WTC11 (cell line): ENCODE results near the gene TNFRSF19. TPM values are rescaled to one million over a fixed set of nuclear protein-coding genes. Genes with fewer than 3 reads are reported as not detected.
A peak's percentile ranks its signal among the peaks of the same experiment; 100 is the strongest.

Experiments used
- ATAC-seq: fragments of 200-7000 bp; cut with Tn5 transposase; 2 replicates; pipeline ENCODE4 v1.10.0; 2021; ENCODE audit warnings: mild to moderate bottlenecking, moderate library complexity
- CTCF ChIA-PET: fragments of 300-600 bp; sonication (Branson Sonifier 250); formaldehyde crosslinking; loops from one replicate; lab custom pipeline; 2021; ENCODE audit warnings: antibody characterized with exemption; lab: Charles Lee
- POLR2A ChIA-PET: fragments of 350-600 bp; sonication (Branson Sonifier 250); formaldehyde crosslinking; loops from one replicate; lab custom pipeline; 2021; ENCODE audit warnings: antibody characterized with exemption; lab: Charles Lee
- DNase-seq: peaks from one replicate; pipeline ENCODE4 v3.0.0; 2021; ENCODE audit warnings: low spot score
- H3K27ac Mint-ChIP-seq: 2 replicates; pipeline ENCODE4 v1.8.0; 2021; ENCODE audit warnings: mixed read lengths
- H3K27me3 Mint-ChIP-seq: 2 replicates; pipeline ENCODE4 v1.8.0; 2021; ENCODE audit warnings: low read depth, mild to moderate bottlenecking, moderate library complexity, mixed read lengths
- H3K36me3 Mint-ChIP-seq: 2 replicates; pipeline ENCODE4 v1.8.0; 2021; ENCODE audit warnings: mixed read lengths
- H3K4me1 Mint-ChIP-seq: 2 replicates; pipeline ENCODE4 v1.8.0; 2022; ENCODE audit warnings: mixed read lengths
- H3K4me3 Mint-ChIP-seq: 2 replicates; pipeline ENCODE4 v1.8.0; 2021; ENCODE audit warnings: mild to moderate bottlenecking, moderate library complexity, mixed read lengths
- H3K9me3 Mint-ChIP-seq: 2 replicates; pipeline ENCODE4 v1.8.0; 2021; ENCODE audit warnings: mixed read lengths
- ATF1 ChIP-seq: sonication (generic); formaldehyde crosslinking; IDR thresholded peaks from 2 replicates; pipeline ENCODE4 v1.8.1; 2023; ENCODE audit warnings: mild to moderate bottlenecking, moderate library complexity, missing genetic modification reagents
- CBFB ChIP-seq: sonication (generic); formaldehyde crosslinking; IDR thresholded peaks from 2 replicates; pipeline ENCODE4 v1.8.1; 2022; ENCODE audit warnings: mild to moderate bottlenecking, low read depth, missing genetic modification reagents
- CREM ChIP-seq: sonication (generic); formaldehyde crosslinking; IDR thresholded peaks from 2 replicates; pipeline ENCODE4 v1.8.1; 2022; ENCODE audit warnings: mild to moderate bottlenecking, missing genetic modification reagents, moderate library complexity
- EMX1 ChIP-seq: fragments of 250-450 bp; sonication (Bioruptor Pico); IDR thresholded peaks from 2 replicates; pipeline ENCODE4 v1.8.0; 2021; ENCODE audit warnings: mild to moderate bottlenecking
- FOXJ3 ChIP-seq: sonication (generic); formaldehyde crosslinking; IDR thresholded peaks from 2 replicates; pipeline ENCODE4 v1.9.0; 2021; ENCODE audit warnings: missing genetic modification reagents, mild to moderate bottlenecking, borderline replicate concordance
- FOXK1 ChIP-seq: sonication (generic); formaldehyde crosslinking; IDR thresholded peaks from 2 replicates; pipeline ENCODE4 v1.8.0; 2022; ENCODE audit warnings: mild to moderate bottlenecking, moderate library complexity, missing genetic modification reagents
- GABPB1 ChIP-seq: sonication (generic); formaldehyde crosslinking; IDR thresholded peaks from 2 replicates; pipeline ENCODE4 v1.8.1; 2023; ENCODE audit warnings: mild to moderate bottlenecking, missing genetic modification reagents
- HMGA2 ChIP-seq: fragments of 250-450 bp; sonication (Bioruptor Pico); IDR thresholded peaks from 2 replicates; pipeline ENCODE4 v1.4.0; 2021; ENCODE audit warnings: mild to moderate bottlenecking, moderate library complexity
- JUN ChIP-seq: sonication (generic); formaldehyde crosslinking; IDR thresholded peaks from 2 replicates; pipeline ENCODE4 v1.8.0; 2023; ENCODE audit warnings: mild to moderate bottlenecking, missing genetic modification reagents
- MYBL2 ChIP-seq: sonication (generic); formaldehyde crosslinking; IDR thresholded peaks from 2 replicates; pipeline ENCODE4 v1.8.1; 2023; ENCODE audit warnings: mild to moderate bottlenecking, moderate library complexity, missing genetic modification reagents
- NFYB ChIP-seq: sonication (generic); formaldehyde crosslinking; conservative IDR thresholded peaks from 2 replicates; pipeline ENCODE4 v1.8.0; 2022; ENCODE audit warnings: low read depth, missing genetic modification reagents
- NR1H2 ChIP-seq: sonication (generic); formaldehyde crosslinking; IDR thresholded peaks from 2 replicates; pipeline ENCODE4 v1.9.0; 2021; ENCODE audit warnings: mild to moderate bottlenecking, moderate library complexity, missing genetic modification reagents
- NR2C2 ChIP-seq: sonication (generic); formaldehyde crosslinking; IDR thresholded peaks from 2 replicates; pipeline ENCODE4 v1.8.0; 2022; ENCODE audit warnings: mild to moderate bottlenecking, missing genetic modification reagents
- SOX15 ChIP-seq: fragments of 250-450 bp; sonication (Bioruptor Pico); IDR thresholded peaks from 2 replicates; pipeline ENCODE4 v1.9.0; 2021; ENCODE audit warnings: mild to moderate bottlenecking
- TCF7 ChIP-seq: sonication (generic); formaldehyde crosslinking; IDR thresholded peaks from 2 replicates; pipeline ENCODE4 v1.8.0; 2022; ENCODE audit warnings: mild to moderate bottlenecking, low read depth, missing genetic modification reagents, moderate library complexity
- TP53 ChIP-seq: sonication (generic); formaldehyde crosslinking; IDR thresholded peaks from 2 replicates; pipeline ENCODE4 v1.8.1; 2023; ENCODE audit warnings: mild to moderate bottlenecking, missing genetic modification reagents
- ZBTB21 ChIP-seq: sonication (generic); formaldehyde crosslinking; IDR thresholded peaks from 2 replicates; pipeline ENCODE4 v1.8.1; 2023; ENCODE audit warnings: mild to moderate bottlenecking, missing genetic modification reagents, borderline replicate concordance
- ZNF317 ChIP-seq: sonication (generic); formaldehyde crosslinking; IDR thresholded peaks from 2 replicates; pipeline ENCODE4 v1.8.1; 2023; ENCODE audit warnings: low read depth, mild to moderate bottlenecking, moderate library complexity, missing genetic modification reagents, borderline replicate concordance
- total RNA-seq: library from RNA; stranded (reverse); gene quantifications from 3 replicates; pipeline ENCODE4 v1.2.3, GENCODE V29; 2021
- TF ChIP-seq, protein P1 (sequence below): fragments of 250-450 bp; sonication (Bioruptor Pico); conservative IDR thresholded peaks from 2 replicates; pipeline ENCODE4 v1.9.0; 2021; ENCODE audit warnings: mild to moderate bottlenecking
- TF ChIP-seq, protein P2 (sequence below): fragments of 250-450 bp; sonication (Bioruptor Pico); IDR thresholded peaks from 2 replicates; pipeline ENCODE4 v2.1.2; 2022; ENCODE audit warnings: mild to moderate bottlenecking, moderate library complexity
- TF ChIP-seq, protein P3 (sequence below): fragments of 250-450 bp; sonication (Bioruptor Pico); IDR thresholded peaks from 2 replicates; pipeline ENCODE4 v1.8.0; 2021; ENCODE audit warnings: mild to moderate bottlenecking
- TF ChIP-seq, protein P4 (sequence below): sonication (generic); formaldehyde crosslinking; IDR thresholded peaks from 2 replicates; pipeline ENCODE4 v1.8.1; 2023; ENCODE audit warnings: mild to moderate bottlenecking, missing genetic modification reagents
- TF ChIP-seq, protein P5 (sequence below): sonication (generic); formaldehyde crosslinking; IDR thresholded peaks from 2 replicates; pipeline ENCODE4 v1.8.1; 2022; ENCODE audit warnings: missing genetic modification reagents, borderline replicate concordance

TNFRSF19 gene
- total RNA-seq, 1 experiment from 2014 or later: 0.20 TPM

DNA sequence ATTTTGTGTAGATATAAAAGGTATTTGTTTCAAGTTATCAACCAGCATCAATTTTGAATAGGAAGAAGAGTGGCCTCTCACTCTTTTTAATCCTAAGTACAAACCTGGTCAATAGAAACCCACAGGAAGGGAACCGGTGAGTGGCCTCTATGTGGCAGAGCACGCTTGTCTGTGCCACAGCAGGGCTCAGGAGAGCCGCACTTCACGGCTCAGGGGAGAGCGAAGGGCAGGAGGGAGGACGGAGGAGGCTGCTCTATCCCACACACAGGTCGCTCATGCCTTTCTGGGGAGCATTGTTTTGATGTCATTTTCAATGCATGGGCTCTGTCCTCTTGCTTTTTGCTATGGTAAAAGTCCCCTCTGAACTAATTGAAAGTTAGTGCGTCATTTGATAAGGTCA is 57.2 kb downstream of the TNFRSF19 start:
- DNase-seq (no peak), ATAC-seq (no peak)
- Mint-ChIP-seq H3K36me3 (no peaks in the 10 kb centered on the region), H3K27ac (no peak overlapping the region), H3K4me1 (peaks cover 39% of the 10 kb centered on the region), H3K27me3 (no peaks in the 10 kb centered on the region), H3K9me3 (peaks cover 3% of the 10 kb centered on the region; the same call in 1 of the 2 replicates), H3K4me3 (no peak overlapping the region)
- ChIA-PET CTCF (no interaction called here), POLR2A (no interaction called here)
- TF ChIP-seq NR2C2 (CRISPR knock-in tag) (no peak), NR1H2 (CRISPR knock-in tag) (no peak), HMGA2 (no peak), ZBTB21 (CRISPR knock-in tag) (no peak), MYBL2 (no peak), TP53 (CRISPR knock-in tag) (no peak), CREM (CRISPR knock-in tag) (no peak), JUN (CRISPR knock-in tag) (no peak), SOX15 (CRISPR knock-in tag) (no peak)
- TF ChIP-seq, protein P1, sequence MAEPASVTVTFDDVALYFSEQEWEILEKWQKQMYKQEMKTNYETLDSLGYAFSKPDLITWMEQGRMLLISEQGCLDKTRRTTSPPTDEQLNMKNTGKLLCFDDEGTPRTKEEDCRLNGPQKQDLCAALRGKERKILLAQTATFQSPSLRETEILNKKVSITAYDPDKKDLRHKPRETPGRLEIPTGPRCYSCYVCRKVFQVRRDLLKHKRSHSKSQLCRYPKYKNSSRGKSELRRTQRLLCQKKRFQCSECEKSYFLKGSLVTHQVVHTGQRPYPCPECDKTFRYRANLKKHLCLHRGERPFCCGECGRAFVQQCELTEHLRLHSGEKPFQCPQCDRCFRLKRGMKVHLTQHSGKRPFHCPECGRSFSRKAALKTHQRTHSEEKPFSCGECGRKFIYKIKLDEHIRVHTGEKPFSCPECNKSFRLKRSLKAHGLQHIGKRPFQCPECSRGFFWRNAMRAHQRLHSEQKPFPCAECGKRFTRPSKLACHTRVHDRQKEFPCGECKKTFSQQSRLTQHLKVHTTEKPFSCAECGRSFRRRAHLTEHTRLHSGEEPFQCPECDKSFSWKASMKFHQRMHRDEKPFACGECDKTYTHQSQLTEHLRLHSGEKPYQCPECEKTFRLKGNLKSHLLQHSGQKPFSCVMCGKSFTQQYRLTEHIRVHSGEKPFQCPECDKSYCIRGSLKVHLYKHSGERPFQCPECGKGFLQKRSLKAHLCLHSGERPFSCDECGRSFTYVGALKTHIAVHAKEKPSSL (CRISPR knock-in tag): no peak
- TF ChIP-seq, protein P2, sequence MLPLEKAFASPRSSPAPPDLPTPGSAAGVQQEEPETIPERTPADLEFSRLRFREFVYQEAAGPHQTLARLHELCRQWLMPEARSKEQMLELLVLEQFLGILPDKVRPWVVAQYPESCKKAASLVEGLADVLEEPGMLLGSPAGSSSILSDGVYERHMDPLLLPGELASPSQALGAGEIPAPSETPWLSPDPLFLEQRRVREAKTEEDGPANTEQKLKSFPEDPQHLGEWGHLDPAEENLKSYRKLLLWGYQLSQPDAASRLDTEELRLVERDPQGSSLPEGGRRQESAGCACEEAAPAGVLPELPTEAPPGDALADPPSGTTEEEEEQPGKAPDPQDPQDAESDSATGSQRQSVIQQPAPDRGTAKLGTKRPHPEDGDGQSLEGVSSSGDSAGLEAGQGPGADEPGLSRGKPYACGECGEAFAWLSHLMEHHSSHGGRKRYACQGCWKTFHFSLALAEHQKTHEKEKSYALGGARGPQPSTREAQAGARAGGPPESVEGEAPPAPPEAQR (CRISPR knock-in tag): no peak

DNA sequence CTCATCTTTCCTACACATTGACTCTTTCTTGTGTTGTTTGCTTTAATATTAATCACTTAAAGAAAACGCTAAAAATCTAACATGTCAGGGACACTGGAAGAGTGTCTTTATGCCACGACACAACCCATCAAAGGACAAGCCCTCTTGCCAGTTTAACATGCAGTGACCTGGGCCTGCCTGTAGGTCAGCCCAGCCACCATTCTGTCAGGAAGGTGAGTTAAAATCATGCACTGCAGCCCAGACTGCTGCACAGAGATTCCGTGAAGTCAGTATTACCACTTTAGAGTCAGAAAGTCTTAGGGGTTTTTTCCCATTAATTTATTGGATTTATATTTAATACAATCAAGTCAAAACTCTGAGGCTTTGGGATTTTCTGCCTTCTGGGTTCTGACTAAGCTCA is 58.0 kb downstream of the TNFRSF19 start:
- Mint-ChIP-seq H3K9me3 (peaks cover 3% of the 10 kb centered on the region; the same call in 1 of the 2 replicates), H3K4me1 (peaks cover 47% of the 10 kb centered on the region), H3K36me3 (no peaks in the 10 kb centered on the region), H3K27ac (no peak overlapping the region), H3K4me3 (no peak overlapping the region), H3K27me3 (no peaks in the 10 kb centered on the region)
- peak; percentile 47 for ATAC-seq
- ChIA-PET POLR2A (no interaction called here), CTCF (interaction anchor here (0.7 kb wide), 1 partner anchor 33 kb away, joined by 3 read pairs; no protein-coding TSS in a partner anchor)
- TF ChIP-seq ZNF317 (CRISPR knock-in tag) (no peak), FOXK1 (CRISPR knock-in tag) (no peak), GABPB1 (no peak), MYBL2 (no peak), CBFB (CRISPR knock-in tag) (no peak), TCF7 (no peak), SOX15 (CRISPR knock-in tag) (no peak)
- TF ChIP-seq, protein P3, sequence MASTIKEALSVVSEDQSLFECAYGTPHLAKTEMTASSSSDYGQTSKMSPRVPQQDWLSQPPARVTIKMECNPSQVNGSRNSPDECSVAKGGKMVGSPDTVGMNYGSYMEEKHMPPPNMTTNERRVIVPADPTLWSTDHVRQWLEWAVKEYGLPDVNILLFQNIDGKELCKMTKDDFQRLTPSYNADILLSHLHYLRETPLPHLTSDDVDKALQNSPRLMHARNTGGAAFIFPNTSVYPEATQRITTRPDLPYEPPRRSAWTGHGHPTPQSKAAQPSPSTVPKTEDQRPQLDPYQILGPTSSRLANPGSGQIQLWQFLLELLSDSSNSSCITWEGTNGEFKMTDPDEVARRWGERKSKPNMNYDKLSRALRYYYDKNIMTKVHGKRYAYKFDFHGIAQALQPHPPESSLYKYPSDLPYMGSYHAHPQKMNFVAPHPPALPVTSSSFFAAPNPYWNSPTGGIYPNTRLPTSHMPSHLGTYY (CRISPR knock-in tag): no peak
- no peak for DNase-seq

DNA sequence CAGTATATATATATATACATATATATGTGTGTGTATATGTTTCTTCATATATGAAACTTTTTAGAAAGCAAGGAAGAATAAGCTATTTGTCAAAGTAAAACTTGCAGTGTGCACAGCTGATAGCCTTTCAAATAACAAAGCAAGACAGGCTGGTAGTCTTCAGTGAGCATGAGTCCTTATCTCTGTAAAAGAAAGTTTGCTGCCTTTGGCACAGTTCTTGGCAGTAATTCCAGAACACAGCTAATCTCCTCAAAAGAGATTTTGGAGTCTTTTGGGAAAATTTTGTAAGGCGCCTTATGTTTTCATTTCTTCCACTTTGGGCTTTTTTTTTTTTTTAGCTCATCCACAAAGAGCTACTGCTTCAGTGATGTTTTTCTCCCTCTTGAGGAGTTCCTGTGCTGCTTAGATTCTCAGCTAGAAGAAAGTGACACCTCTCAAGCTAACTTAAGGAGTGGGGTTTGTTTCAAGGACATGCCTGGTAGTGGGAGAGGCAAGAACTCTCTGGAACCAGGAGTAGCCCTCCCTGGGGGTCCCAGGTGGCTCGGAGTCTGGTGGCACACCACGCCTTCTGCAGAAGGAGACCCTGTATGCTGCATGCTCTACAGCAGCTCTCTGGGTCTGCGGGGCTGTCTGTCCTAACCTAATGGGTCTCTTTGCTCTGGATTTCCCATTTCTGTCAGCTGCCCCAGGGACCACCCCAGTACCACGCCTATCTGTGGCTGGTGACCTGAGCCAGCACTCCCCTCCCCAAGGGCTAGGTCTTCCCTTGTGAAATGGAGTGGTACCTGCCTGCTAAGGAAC is 58.8 kb downstream of the TNFRSF19 start:
- Mint-ChIP-seq H3K27me3 (no peaks in the 10 kb centered on the region), H3K4me1 (peaks cover 48% of the 10 kb centered on the region), H3K4me3 (no peak overlapping the region), H3K9me3 (peaks cover 2% of the 10 kb centered on the region; the same call in 1 of the 2 replicates), H3K36me3 (no peaks in the 10 kb centered on the region), H3K27ac (no peak overlapping the region)
- ATAC-seq: no peak
- TF ChIP-seq NR1H2 (CRISPR knock-in tag) (no peak), ATF1 (CRISPR knock-in tag) (no peak), FOXJ3 (CRISPR knock-in tag) (no peak), EMX1 (CRISPR knock-in tag) (no peak), NFYB (CRISPR knock-in tag) (no peak)
- TF ChIP-seq, protein P4, sequence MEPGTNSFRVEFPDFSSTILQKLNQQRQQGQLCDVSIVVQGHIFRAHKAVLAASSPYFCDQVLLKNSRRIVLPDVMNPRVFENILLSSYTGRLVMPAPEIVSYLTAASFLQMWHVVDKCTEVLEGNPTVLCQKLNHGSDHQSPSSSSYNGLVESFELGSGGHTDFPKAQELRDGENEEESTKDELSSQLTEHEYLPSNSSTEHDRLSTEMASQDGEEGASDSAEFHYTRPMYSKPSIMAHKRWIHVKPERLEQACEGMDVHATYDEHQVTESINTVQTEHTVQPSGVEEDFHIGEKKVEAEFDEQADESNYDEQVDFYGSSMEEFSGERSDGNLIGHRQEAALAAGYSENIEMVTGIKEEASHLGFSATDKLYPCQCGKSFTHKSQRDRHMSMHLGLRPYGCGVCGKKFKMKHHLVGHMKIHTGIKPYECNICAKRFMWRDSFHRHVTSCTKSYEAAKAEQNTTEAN (CRISPR knock-in tag): no peak
- TF ChIP-seq, protein P5, sequence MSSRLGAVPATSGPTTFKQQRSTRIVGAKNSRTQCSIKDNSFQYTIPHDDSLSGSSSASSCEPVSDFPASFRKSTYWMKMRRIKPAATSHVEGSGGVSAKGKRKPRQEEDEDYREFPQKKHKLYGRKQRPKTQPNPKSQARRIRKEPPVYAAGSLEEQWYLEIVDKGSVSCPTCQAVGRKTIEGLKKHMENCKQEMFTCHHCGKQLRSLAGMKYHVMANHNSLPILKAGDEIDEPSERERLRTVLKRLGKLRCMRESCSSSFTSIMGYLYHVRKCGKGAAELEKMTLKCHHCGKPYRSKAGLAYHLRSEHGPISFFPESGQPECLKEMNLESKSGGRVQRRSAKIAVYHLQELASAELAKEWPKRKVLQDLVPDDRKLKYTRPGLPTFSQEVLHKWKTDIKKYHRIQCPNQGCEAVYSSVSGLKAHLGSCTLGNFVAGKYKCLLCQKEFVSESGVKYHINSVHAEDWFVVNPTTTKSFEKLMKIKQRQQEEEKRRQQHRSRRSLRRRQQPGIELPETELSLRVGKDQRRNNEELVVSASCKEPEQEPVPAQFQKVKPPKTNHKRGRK (CRISPR knock-in tag): no peak
- DNase-seq: no peak
- ChIA-PET CTCF (interaction anchor here (0.6 to 0.9 kb wide), 3 partner anchors 34 to 331 kb away, joined by 3 read pairs; no protein-coding TSS in a partner anchor), POLR2A (interaction anchor here (0.6 kb wide), 1 partner anchor 9 kb away, joined by 3 read pairs; no protein-coding TSS in a partner anchor)
